ENCODE results near the gene DNER.

DNA sequence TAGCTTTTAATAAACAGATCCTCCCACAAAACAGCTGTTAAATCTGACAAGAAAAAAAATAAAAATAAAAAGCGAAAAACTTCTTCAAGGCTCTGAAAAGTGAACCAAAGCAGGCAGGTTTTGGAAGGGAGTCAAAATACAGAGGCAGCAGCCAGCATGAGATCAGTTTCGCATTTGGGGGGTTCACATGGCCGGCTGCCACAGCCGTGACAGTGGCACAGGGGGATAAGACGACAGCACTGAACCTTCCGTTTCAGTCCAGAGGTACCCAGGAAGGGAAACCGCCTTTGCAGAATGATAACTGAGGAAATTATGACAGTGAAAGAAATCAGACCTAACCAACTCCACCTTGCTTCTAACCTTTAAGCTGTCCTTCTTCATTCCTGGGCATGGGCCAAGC is 246.6 kb downstream of the DNER start:
- TF ChIP-seq EZH2 (IDR thresholded peaks at IDR 0.05; ENCODE audit: insufficient read depth, poor library complexity, severe bottlenecking) (no peak), EZH2phosphoT487 (IDR thresholded peaks at IDR 0.05; ENCODE audit: insufficient read depth, low read depth) (no peak)

Measured in GM23248 (cell line).